Fibroblast of villous mesenchyme (primary cell): ENCODE measurements around the gene STARD5. TPM values are rescaled to one million over a fixed set of nuclear protein-coding genes. Genes with fewer than 3 reads are reported as not detected.
"Not testable (repeated sequence)": the region's sequence is repeated elsewhere in the genome, so short reads cannot be mapped to it uniquely, and the experiment has no call there.

Experiments used
- DNase-seq: peaks from one replicate; pipeline ENCODE4 v3.0.0-alpha.2; 2010; ENCODE audit warnings: low read depth
- H3K4me3 ChIP-seq: 2 replicates; pipeline ENCODE4 v1.5.1; 2011; ENCODE audit warnings: low read depth, mild to moderate bottlenecking, low read length
- CTCF ChIP-seq: IDR thresholded peaks from 2 replicates; pipeline ENCODE4 v1.5.1; 2012; ENCODE audit warnings: low read depth, mild to moderate bottlenecking, low read length; ENCODE audit not compliant: insufficient read depth
- total RNA-seq: library from RNA; depleted of rRNA; stranded (reverse); fragments of >200 nt; gene quantifications from 2 replicates; pipeline ENCODE4 v1.2.3, GENCODE V29; 2012

STARD5 gene
- total RNA-seq, 1 donor = 14.7 TPM

GRCh38 chr15:81361891-81362290 lies 38.0 kb upstream of the STARD5 start:
- H3K4me3 ChIP-seq = no peak overlapping the region
- TF ChIP-seq CTCF = no peak
- no peak for DNase-seq

- TF ChIP-seq CTCF = no peak
- no peak overlapping the region for H3K4me3 ChIP-seq
- DNase-seq = no peak
These were observed 36.5 kb upstream of the STARD5 start for GRCh38 chr15:81360491-81360890.

GRCh38 chr15:81358248-81358647 lies 34.3 kb upstream of the STARD5 start:
- no peak overlapping the region for H3K4me3 ChIP-seq
- DNase-seq = no peak
- TF ChIP-seq CTCF = no peak

- no peak for TF ChIP-seq CTCF
- no peak for DNase-seq
- no peak overlapping the region for H3K4me3 ChIP-seq
These were observed 33.3 kb upstream of the STARD5 start for GRCh38 chr15:81357180-81357686.

DNA sequence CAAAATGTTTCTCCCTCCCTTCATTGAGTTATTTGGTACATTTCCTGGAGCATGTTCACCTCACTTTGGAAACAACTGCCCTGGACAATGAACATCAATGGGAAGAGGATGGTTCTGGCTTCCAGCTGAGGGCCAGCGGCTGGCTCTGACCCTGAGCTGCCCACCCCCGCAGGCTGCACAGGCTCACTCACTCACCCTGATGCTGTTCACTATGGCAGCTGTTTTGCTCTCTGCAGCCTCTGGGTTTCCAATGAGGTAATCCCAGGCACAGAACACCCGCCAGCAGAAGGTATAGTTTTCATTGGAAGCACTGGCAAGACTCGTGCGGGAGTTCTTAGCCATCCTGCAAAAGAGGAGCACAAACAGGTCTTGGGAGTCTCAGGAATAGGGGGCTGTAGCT lies 32.3 kb upstream of the STARD5 start:
- TF ChIP-seq CTCF = no peak
- DNase-seq = no peak
- no peak overlapping the region for H3K4me3 ChIP-seq

DNA sequence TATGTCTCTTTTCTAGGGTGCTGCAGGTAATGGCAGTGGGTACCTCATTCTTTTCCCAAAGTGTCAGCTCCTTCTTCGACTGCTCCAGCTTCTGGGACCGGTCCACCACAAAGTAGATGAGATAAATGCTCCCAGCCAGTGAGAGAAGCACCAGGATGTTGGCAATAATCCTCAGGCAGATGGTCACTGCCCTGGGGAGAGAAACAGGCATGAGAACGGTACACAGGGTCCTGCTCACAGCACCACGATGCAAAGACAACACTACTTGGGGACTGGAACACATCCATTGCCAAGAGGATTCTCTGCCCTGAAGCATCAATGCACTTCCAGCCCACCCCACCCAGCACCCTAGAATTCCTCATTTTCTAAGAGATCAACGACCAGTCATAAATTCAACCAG lies 27.7 kb upstream of the STARD5 start:
- no peak for DNase-seq
- H3K4me3 ChIP-seq = no peak overlapping the region
- no peak for TF ChIP-seq CTCF

DNA sequence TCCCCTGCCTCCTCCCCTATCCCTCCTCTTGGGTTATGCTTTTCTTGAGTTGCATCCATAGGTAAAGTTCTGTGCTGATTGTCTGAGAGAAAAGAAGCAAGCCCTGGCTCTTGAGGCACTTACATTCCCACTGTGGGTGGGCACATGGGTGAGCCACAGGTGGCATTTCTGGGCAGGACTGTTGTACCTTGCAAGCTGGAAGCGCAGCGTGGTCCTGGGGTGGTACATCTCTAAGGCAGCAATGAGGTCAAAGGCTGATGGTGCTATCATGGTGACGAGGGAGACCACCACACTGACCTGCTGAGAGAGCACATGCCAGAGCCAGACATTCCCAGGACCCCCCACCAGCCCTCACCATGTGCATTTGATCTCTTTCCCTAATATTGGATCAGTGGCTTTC lies 25.3 kb upstream of the STARD5 start:
- DNase-seq = no peak
- no peak overlapping the region for H3K4me3 ChIP-seq
- no peak for TF ChIP-seq CTCF

GRCh38 chr15:81348691-81349090 lies 24.8 kb upstream of the STARD5 start:
- not testable (repeated sequence) for H3K4me3 ChIP-seq, DNase-seq
